Fibroblast of villous mesenchyme (primary cell): ENCODE data around the gene MAMLD1. TPM values are rescaled to one million over a fixed set of nuclear protein-coding genes. Genes with fewer than 3 reads are reported as not detected.

Source experiments
- DNase-seq: peaks from one replicate; pipeline ENCODE4 v3.0.0-alpha.2; 2010; ENCODE audit warnings: low read depth
- H3K4me3 ChIP-seq: 2 replicates; pipeline ENCODE4 v1.5.1; 2011; ENCODE audit warnings: low read depth, mild to moderate bottlenecking, low read length
- CTCF ChIP-seq: IDR thresholded peaks from 2 replicates; pipeline ENCODE4 v1.5.1; 2012; ENCODE audit warnings: low read depth, mild to moderate bottlenecking, low read length; ENCODE audit not compliant: insufficient read depth
- total RNA-seq: library from RNA; depleted of rRNA; stranded (reverse); fragments of >200 nt; gene quantifications from 2 replicates; pipeline ENCODE4 v1.2.3, GENCODE V29; 2012

The MAMLD1 gene
- total RNA-seq, 1 donor: 0.86 TPM

- no peak for TF ChIP-seq CTCF
- no peak overlapping the region for H3K4me3 ChIP-seq
- no peak for DNase-seq
These were observed 167.7 kb downstream of the MAMLD1 start for GRCh38 chrX:150530821-150531220.

GRCh38 chrX:150531467-150531866, 168.3 kb downstream of the MAMLD1 start:
- DNase-seq: no peak
- TF ChIP-seq CTCF: no peak
- no peak overlapping the region for H3K4me3 ChIP-seq

GRCh38 chrX:150533863-150534262, 170.7 kb downstream of the MAMLD1 start:
- DNase-seq: no peak
- TF ChIP-seq CTCF: no peak
- no peak overlapping the region for H3K4me3 ChIP-seq

- no peak for DNase-seq
- peak; percentile 41 for TF ChIP-seq CTCF
- no peak overlapping the region for H3K4me3 ChIP-seq
These were observed 173.5 kb downstream of the MAMLD1 start for GRCh38 chrX:150536455-150537116.

GRCh38 chrX:150537851-150538250, 174.7 kb downstream of the MAMLD1 start:
- no peak for TF ChIP-seq CTCF
- H3K4me3 ChIP-seq: no peak overlapping the region
- no peak for DNase-seq

- no peak overlapping the region for H3K4me3 ChIP-seq
- TF ChIP-seq CTCF: no peak
- DNase-seq: no peak
These were observed 177.8 kb downstream of the MAMLD1 start for GRCh38 chrX:150540965-150541364.

- no peak overlapping the region for H3K4me3 ChIP-seq
- DNase-seq: no peak
- no peak for TF ChIP-seq CTCF
These were observed 179.7 kb downstream of the MAMLD1 start for GRCh38 chrX:150542846-150543229.
